MG63 (cell line): ENCODE data around the gene DCC. TPM values are rescaled to one million over a fixed set of nuclear protein-coding genes. Genes with fewer than 3 reads are reported as not detected.
"Not testable (repeated sequence)": the region's sequence is repeated elsewhere in the genome, so short reads cannot be mapped to it uniquely, and the experiment has no call there.

Experiments used
- DNase-seq: peaks from one replicate; pipeline ENCODE4 v3.0.0-alpha.2; 2020
- H3K27me3 ChIP-seq: fragments of 250-450 bp; sonication (Bioruptor Pico); 2 replicates; pipeline ENCODE4 v1.5.1; 2020; ENCODE audit warnings: mild to moderate bottlenecking, moderate library complexity
- H3K36me3 ChIP-seq: fragments of 250-450 bp; sonication (Bioruptor Pico); 2 replicates; pipeline ENCODE4 v1.5.1; 2020; ENCODE audit warnings: mild to moderate bottlenecking, moderate library complexity
- H3K4me3 ChIP-seq: fragments of 250-450 bp; sonication (Bioruptor Pico); 2 replicates; pipeline ENCODE4 v1.5.1; 2020; ENCODE audit warnings: mild to moderate bottlenecking, moderate library complexity
- H3K9me3 ChIP-seq: fragments of 250-450 bp; sonication (Bioruptor Pico); 2 replicates; pipeline ENCODE4 v1.5.1; 2020; ENCODE audit warnings: mild to moderate bottlenecking, moderate library complexity
- total RNA-seq: library from RNA; depleted of rRNA; stranded (reverse); fragments of >200 nt; shearing (Covaris generic); gene quantifications from 2 replicates; pipeline ENCODE4 v1.2.3, GENCODE V29; 2014; ENCODE audit warnings: low replicate concordance

The DCC gene
- total RNA-seq, 1 experiment from 2014 or later: not detected

DNA sequence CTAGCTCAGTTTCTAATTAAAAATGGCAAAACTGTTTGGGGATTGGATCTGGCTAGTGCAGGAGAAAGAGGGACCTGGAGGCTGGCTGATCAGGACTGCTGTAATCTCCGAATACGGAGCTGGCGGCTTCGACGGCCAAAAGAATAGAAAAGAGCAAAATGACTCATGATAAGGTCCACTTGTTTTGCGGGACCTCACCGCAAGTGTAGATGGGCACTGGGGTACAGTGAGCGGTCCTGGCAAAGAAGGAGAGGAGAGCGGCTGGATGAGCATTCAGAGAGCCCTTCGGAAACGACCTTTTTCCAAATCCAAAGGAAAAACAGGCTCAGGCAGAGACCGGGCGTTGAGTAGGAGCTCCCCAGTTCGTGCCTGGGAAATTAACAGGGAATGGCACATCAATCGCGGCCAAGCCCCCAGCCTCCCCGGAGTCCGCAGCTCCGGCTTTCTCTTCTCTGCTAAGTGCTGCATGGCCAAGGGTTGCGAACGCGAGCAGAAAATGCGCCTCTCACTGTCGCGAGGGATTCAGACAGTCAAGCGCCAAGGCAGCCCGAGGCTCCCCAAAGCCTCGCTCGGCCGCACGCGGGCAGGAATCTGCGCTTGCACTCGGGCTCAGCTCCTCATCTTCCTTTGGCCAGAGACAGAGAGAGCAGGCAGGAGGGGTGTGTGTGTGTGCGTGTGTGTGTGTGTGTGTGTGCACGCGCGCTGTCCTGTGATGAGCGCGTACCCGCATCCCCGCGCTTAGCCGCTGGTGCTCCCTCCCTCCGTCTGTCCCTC, 1.8 kb downstream of the DCC start:
- H3K4me3 ChIP-seq: no peak overlapping the region
- no peak for DNase-seq
- no peaks in the 10 kb centered on the region for H3K9me3 ChIP-seq
- no peaks in the 10 kb centered on the region for H3K36me3 ChIP-seq
- peaks cover 16% of the 10 kb centered on the region for H3K27me3 ChIP-seq

DNA sequence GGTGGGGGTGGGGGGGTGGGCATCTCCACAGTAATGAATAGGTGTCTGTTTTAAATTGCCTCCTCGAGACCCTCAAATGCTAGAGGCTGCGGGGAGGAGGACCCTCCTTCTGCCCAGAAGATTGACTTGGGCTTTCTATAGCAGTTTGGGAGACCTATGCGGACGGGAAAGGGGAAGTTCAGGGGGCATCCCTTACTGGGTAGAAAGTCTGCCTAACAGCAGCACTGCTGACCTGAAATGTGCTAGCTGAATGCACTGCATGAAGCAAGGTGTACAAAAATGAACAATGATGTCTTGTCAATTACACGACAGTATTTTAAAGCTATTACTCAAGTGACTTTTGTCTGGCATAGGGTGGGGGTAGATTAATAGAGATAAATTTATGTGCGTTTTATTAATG, 2.5 kb downstream of the DCC start:
- DNase-seq: no peak
- Histone ChIP-seq H3K4me3 (no peak overlapping the region), H3K36me3 (no peaks in the 10 kb centered on the region), H3K27me3 (peaks cover 16% of the 10 kb centered on the region), H3K9me3 (no peaks in the 10 kb centered on the region)

DNA sequence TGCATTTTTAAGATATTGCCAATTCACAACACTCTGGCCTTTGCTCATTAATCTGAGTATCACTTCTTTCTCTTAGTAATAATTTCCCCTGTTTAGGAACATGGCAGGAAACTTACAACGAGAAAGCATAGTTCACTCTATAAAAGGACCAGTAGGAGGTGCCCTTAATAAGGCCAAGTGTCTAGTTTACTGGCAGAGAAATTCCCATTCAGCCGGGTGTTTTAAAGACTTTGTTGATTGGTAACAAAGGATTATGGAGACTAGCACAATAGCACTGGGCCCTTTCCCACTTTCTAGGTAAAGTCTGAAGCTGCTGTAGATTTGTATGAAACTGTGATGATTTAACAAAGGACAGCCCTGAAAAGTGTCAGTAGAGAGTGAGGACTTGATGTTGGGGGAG, 3.1 kb downstream of the DCC start:
- H3K36me3 ChIP-seq: no peaks in the 10 kb centered on the region
- no peaks in the 10 kb centered on the region for H3K9me3 ChIP-seq
- DNase-seq: no peak
- no peak overlapping the region for H3K4me3 ChIP-seq
- peaks cover 16% of the 10 kb centered on the region for H3K27me3 ChIP-seq

GRCh38 chr18:52343731-52344340, 3.8 kb downstream of the DCC start:
- Histone ChIP-seq H3K36me3 (no peaks in the 10 kb centered on the region), H3K27me3 (peaks cover 16% of the 10 kb centered on the region), H3K9me3 (no peaks in the 10 kb centered on the region), H3K4me3 (no peak overlapping the region)
- DNase-seq: no peak

DNA sequence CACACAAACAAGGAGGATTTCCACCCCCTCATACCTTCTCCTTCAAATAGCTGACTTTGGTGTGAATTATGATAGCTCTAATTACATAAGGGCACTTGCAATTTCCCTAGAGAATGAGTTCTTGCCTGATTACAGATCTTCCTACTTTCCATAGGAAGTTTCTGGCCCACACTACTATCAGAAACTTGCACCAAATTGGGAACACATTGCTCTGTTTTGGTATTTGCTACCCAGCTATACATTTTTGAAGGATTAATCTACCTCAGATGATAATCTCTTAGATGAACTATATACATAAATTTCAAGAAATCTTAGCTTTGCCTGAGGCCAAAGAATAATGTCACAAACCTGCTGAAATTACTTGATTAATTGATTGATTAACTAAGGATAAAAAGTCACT, 4.9 kb downstream of the DCC start:
- peaks cover 10% of the 10 kb centered on the region for H3K27me3 ChIP-seq
- no peaks in the 10 kb centered on the region for H3K9me3 ChIP-seq
- DNase-seq: no peak
- H3K4me3 ChIP-seq: no peak overlapping the region
- H3K36me3 ChIP-seq: no peaks in the 10 kb centered on the region

DNA sequence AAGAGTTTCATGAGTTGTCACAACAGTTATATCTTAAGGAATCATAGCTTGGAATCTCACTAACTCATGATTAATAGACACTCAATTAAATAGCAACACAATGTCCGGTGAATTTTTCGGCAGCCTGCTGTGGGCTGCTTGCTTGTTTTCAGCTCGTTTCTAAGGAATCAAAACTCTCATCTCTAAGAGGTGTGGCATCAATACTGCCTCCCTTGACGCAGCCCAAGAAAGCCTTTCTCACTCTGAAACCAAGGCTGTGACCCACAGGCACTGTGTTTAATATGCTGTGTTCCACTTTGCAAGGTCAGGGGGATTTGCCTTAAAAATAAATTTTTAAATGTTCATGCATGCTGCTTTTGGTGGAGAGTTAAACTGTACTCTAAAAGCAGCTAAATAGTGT, 5.4 kb downstream of the DCC start:
- Histone ChIP-seq H3K9me3 (no peaks in the 10 kb centered on the region), H3K4me3 (no peak overlapping the region), H3K36me3 (no peaks in the 10 kb centered on the region), H3K27me3 (peaks cover 4% of the 10 kb centered on the region)
- DNase-seq: no peak

DNA sequence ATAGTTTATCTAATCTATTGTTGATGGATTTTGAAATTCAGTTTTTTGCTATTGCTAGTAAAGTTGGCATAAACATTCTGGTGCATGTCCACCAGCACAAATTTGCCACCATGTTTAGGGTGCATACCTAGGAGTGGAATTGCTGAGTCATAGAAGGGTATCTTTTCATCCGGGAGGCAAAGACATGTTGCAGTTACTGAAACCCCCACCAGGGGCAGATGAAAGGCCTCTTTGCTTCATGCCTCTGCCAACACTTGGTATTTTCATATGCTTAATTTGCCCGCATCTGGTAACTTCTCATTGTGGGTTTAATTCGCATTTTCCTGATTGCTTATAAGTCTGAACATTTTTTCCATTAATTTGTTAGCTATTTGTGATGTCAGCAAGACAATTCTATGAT, 8.2 kb downstream of the DCC start:
- no peak for DNase-seq
- H3K27me3 ChIP-seq: no peaks in the 10 kb centered on the region; the same call in 1 of the 2 replicates
- no peaks in the 10 kb centered on the region for H3K36me3 ChIP-seq
- H3K9me3 ChIP-seq: no peaks in the 10 kb centered on the region
- no peak overlapping the region for H3K4me3 ChIP-seq

DNA sequence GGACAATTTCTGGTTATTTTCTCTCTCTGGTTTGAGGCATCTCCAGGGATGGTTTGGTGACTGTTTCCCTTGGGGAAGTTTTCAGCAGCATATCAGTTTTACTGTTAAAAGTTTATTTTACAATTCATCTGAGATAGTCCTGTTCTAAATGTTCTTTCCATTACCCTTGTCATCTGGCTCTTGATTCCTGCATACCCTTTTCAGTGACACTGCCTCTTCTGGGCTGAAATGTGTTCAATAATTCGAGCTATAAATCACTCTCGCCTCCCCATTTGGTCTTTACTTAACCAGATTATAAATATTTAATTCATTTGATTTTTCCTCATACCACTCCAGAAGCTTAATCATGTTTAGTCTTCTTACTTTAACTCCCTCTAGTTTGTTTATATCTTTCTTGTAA, 9.5 kb downstream of the DCC start:
- H3K9me3 ChIP-seq: no peaks in the 10 kb centered on the region
- no peaks in the 10 kb centered on the region; the same call in 1 of the 2 replicates for H3K27me3 ChIP-seq
- DNase-seq: no peak
- H3K36me3 ChIP-seq: no peaks in the 10 kb centered on the region
- no peak overlapping the region for H3K4me3 ChIP-seq

DNA sequence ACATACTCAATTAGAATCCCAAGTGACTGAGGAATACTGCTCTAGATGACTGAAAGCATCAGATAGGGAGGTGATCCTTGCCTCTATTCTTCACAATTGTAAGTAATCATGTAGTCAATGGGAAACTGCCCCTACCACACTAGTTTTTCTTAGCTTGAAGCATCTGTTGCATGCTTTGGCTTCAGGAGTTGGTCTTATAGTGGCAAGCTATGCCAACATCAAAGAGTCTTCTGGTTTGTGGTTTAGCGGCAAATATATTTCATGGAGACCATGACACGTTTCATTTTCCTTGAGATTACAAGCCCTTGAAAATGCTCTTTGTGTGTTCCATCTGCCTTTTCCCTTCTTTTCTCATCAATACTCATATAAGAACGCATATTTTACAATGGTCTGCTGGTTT, 12.9 kb downstream of the DCC start:
- Histone ChIP-seq H3K27me3 (no peaks in the 10 kb centered on the region), H3K36me3 (no peaks in the 10 kb centered on the region), H3K9me3 (no peaks in the 10 kb centered on the region), H3K4me3 (no peak overlapping the region)
- DNase-seq: no peak

DNA sequence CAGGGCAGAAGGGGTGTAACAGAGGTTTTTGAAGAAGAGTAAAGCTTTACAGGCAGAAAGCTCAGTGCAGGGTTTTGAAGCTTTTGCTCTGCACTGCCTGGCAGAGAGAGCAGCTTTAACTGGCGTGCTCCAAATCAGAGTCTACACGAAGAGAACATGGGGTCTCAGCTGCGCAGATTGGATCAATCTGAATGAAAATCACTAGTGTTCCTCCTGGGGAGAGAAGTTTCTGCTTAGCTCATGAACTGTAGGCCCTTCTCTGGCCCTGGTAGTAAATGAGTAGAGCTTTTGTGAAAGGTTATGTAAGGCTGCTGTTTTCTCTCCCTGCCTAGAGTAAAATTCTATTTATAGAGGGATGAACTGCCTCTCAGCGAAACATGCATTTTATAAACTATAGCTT, 13.6 kb downstream of the DCC start:
- DNase-seq: no peak
- H3K36me3 ChIP-seq: no peaks in the 10 kb centered on the region
- no peaks in the 10 kb centered on the region for H3K9me3 ChIP-seq
- no peak overlapping the region for H3K4me3 ChIP-seq
- no peaks in the 10 kb centered on the region for H3K27me3 ChIP-seq

- DNase-seq: no peak
- H3K36me3 ChIP-seq: no peaks in the 10 kb centered on the region
- no peaks in the 10 kb centered on the region for H3K9me3 ChIP-seq
- no peaks in the 10 kb centered on the region for H3K27me3 ChIP-seq
- H3K4me3 ChIP-seq: no peak overlapping the region
Measured at GRCh38 chr18:52363861-52364260, 23.9 kb downstream of the DCC start.

DNA sequence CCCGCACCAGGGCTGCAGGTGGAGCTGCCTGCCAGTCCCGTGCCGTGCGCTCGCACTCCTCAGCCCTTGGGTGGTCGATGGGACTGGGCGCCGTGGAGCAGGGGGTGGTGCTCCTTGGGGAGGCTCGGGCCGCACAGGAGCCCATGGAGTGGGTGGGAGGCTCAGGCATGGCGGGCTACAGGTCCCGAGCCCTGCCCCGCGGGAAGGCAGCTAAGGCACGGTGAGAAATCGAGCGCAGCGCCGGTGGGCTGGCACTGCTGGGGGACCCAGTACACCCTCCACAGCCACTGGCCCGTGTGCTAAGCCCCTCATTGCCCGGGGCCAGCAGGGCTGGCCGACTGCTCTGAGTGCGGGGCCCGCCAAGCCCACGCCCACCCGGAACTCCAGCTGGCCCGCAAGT, 26.9 kb downstream of the DCC start:
- DNase-seq, H3K4me3 ChIP-seq, H3K36me3 ChIP-seq, H3K27me3 ChIP-seq, H3K9me3 ChIP-seq: not testable (repeated sequence)

GRCh38 chr18:52367953-52368742, 28.2 kb downstream of the DCC start:
- H3K4me3 ChIP-seq: no peak overlapping the region
- no peaks in the 10 kb centered on the region for H3K36me3 ChIP-seq
- H3K27me3 ChIP-seq: no peaks in the 10 kb centered on the region
- DNase-seq: no peak
- no peaks in the 10 kb centered on the region for H3K9me3 ChIP-seq

GRCh38 chr18:52370841-52371240, 30.8 kb downstream of the DCC start:
- Histone ChIP-seq H3K4me3 (no peak overlapping the region), H3K27me3 (no peaks in the 10 kb centered on the region), H3K36me3 (no peaks in the 10 kb centered on the region), H3K9me3 (no peaks in the 10 kb centered on the region)
- DNase-seq: no peak

DNA sequence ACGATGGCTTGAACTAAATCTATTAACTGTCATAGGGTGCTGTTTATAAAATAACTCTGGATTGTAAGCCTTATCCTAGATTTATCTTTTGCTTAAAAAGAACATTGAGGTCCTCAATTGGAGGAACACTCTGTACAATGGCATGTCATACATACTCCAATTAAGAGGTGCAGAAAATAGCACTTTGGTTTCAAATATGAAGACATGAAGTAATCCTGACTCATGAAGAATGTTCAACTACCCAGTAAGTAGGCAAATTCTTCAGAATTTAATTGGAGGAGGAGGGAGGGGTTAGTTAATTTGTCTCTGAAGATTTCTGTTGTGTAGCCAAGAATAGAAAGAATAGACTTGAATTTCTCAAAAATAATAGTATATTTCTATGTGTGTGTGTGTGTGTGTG, 36.1 kb downstream of the DCC start:
- H3K9me3 ChIP-seq: no peaks in the 10 kb centered on the region
- DNase-seq: no peak
- no peaks in the 10 kb centered on the region for H3K27me3 ChIP-seq
- H3K4me3 ChIP-seq: no peak overlapping the region
- H3K36me3 ChIP-seq: no peaks in the 10 kb centered on the region

GRCh38 chr18:52377094-52377493, 37.1 kb downstream of the DCC start:
- Histone ChIP-seq H3K27me3 (no peaks in the 10 kb centered on the region), H3K9me3 (no peaks in the 10 kb centered on the region), H3K36me3 (no peaks in the 10 kb centered on the region), H3K4me3 (no peak overlapping the region)
- no peak for DNase-seq

GRCh38 chr18:52386306-52386705, 46.3 kb downstream of the DCC start:
- DNase-seq: no peak
- Histone ChIP-seq H3K9me3 (no peaks in the 10 kb centered on the region), H3K36me3 (no peaks in the 10 kb centered on the region), H3K27me3 (no peaks in the 10 kb centered on the region), H3K4me3 (no peak overlapping the region)

DNA sequence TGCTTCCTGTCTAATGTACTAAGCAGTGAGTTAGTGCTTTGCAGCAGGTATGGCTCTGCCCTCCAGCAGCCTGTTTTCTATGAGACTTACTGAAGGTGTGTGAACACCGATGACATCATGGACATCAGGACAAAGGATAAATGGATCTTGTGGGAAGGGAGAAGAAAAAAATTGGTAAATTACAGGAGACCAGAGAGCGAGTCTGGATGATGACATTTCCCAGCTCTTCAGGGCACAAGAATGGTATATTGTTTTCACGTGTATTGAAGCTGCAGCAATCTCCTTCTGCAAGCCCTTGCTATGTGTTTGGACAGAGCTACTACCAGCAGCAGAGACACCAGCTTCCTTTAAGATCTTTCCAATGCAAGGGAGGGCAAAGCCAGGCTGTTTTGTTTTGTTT, 47.2 kb downstream of the DCC start:
- Histone ChIP-seq H3K9me3 (no peaks in the 10 kb centered on the region), H3K27me3 (no peaks in the 10 kb centered on the region), H3K4me3 (no peak overlapping the region), H3K36me3 (no peaks in the 10 kb centered on the region)
- DNase-seq: no peak
